Measurements from ENCODE around the gene FAM200C. TPM values are rescaled to one million over a fixed set of nuclear protein-coding genes. Genes with fewer than 3 reads are reported as not detected.

The FAM200C gene
- total RNA-seq, 1 experiment from 2014 or later, result 3.2 TPM

DNA sequence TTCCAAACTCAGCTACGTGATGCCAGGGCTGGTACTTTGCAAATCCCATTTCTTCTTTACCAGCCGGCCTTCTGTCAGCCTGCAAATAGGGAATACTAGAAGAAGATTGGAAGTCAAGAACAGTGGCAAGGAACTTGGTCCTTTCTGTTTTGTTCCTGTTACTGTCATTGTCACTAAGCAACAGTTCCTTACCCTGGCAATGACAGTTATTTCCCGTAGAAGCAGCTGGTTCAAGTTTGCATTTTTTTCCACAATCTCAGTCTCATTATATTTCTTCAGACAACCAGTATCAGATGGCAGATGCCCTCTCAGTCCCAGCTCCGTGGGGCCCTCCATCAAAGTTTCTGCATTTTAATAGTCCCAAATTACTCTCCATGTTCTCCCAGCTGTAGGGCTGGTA, 20.3 kb downstream of the FAM200C start:
- no peak overlapping the region for H3K4me3 Mint-ChIP-seq (ENCODE audit: unreplicated experiment)
- ChIA-PET POLR2A (no interaction called here), CTCF (interaction anchor here (0.6 to 1.2 kb wide), 2 partner anchors 10 to 11 kb away, joined by 4 read pairs; no protein-coding TSS in a partner anchor)
- no peak overlapping the region for H3K4me3 ChIP-seq (ENCODE audit: low read depth, low read length)
- no TSS peak for BruUV-seq (replicated peaks)
- no peaks in the 10 kb centered on the region for H3K4me1 Mint-ChIP-seq (ENCODE audit: low read depth, unreplicated experiment)
- H3K9me3 ChIP-seq, result no peaks in the 10 kb centered on the region
- no peak for DNase-seq
- no peaks in the 10 kb centered on the region for H3K36me3 Mint-ChIP-seq (ENCODE audit: insufficient read depth, unreplicated experiment)
- H3K36me3 ChIP-seq (ENCODE audit: control insufficient read depth, insufficient read depth, low read length), result no peaks in the 10 kb centered on the region
- H3K27me3 ChIP-seq (replicated peaks; ENCODE audit: control insufficient read depth, insufficient read depth, low read length), result no peaks in the 10 kb centered on the region; the same call in 1 of the 2 replicates
- H3K4me1 ChIP-seq, result no peaks in the 10 kb centered on the region
- TF ChIP-seq CTCF (IDR thresholded peaks at IDR 0.05; ENCODE audit: insufficient read depth in 1 of 2, low read depth in 1 of 2, low read length in 1 of 2, severe bottlenecking in 1 of 2, unreplicated experiment in 1 of 2), result no peak
- H3K27ac Mint-ChIP-seq (ENCODE audit: unreplicated experiment), result no peak overlapping the region
- peaks cover 10% of the 10 kb centered on the region for H3K27me3 Mint-ChIP-seq (ENCODE audit: insufficient read depth, unreplicated experiment)
- intact Hi-C loops (cut with micrococcal nuclease; ENCODE audit: unreplicated experiment), result no loop called here
- H3K9me3 Mint-ChIP-seq (ENCODE audit: unreplicated experiment), result no peaks in the 10 kb centered on the region

GRCh38 chr5:160378330-160378729, 21.5 kb downstream of the FAM200C start:
- Mint-ChIP-seq H3K27me3 (ENCODE audit: insufficient read depth, unreplicated experiment) (peaks cover 12% of the 10 kb centered on the region), H3K27ac (ENCODE audit: unreplicated experiment) (no peak overlapping the region), H3K4me1 (ENCODE audit: low read depth, unreplicated experiment) (no peaks in the 10 kb centered on the region), H3K36me3 (ENCODE audit: insufficient read depth, unreplicated experiment) (no peaks in the 10 kb centered on the region), H3K9me3 (ENCODE audit: unreplicated experiment) (no peaks in the 10 kb centered on the region), H3K4me3 (ENCODE audit: unreplicated experiment) (no peak overlapping the region)
- no peak for TF ChIP-seq CTCF (IDR thresholded peaks at IDR 0.05; ENCODE audit: insufficient read depth in 1 of 2, low read depth in 1 of 2, low read length in 1 of 2, severe bottlenecking in 1 of 2, unreplicated experiment in 1 of 2)
- POLR2A ChIA-PET, result no interaction called here
- Histone ChIP-seq H3K27me3 (replicated peaks; ENCODE audit: control insufficient read depth, insufficient read depth, low read length) (no peaks in the 10 kb centered on the region; the same call in 1 of the 2 replicates), H3K4me3 (ENCODE audit: low read depth, low read length) (no peak overlapping the region), H3K36me3 (ENCODE audit: control insufficient read depth, insufficient read depth, low read length) (no peaks in the 10 kb centered on the region), H3K4me1 (no peaks in the 10 kb centered on the region), H3K9me3 (no peaks in the 10 kb centered on the region)
- intact Hi-C loops (cut with micrococcal nuclease; ENCODE audit: unreplicated experiment), result no loop called here
- CTCF ChIA-PET, result no interaction called here
- no peak for DNase-seq
- no TSS peak for BruUV-seq (replicated peaks)

- no peaks in the 10 kb centered on the region for H3K36me3 Mint-ChIP-seq (ENCODE audit: insufficient read depth, unreplicated experiment)
- no peak for TF ChIP-seq CTCF (IDR thresholded peaks at IDR 0.05; ENCODE audit: insufficient read depth in 1 of 2, low read depth in 1 of 2, low read length in 1 of 2, severe bottlenecking in 1 of 2, unreplicated experiment in 1 of 2)
- no TSS peak for BruUV-seq (replicated peaks)
- no peaks in the 10 kb centered on the region for H3K36me3 ChIP-seq (ENCODE audit: control insufficient read depth, insufficient read depth, low read length)
- H3K9me3 ChIP-seq, result no peaks in the 10 kb centered on the region
- intact Hi-C loops (cut with micrococcal nuclease; ENCODE audit: unreplicated experiment), result no loop called here
- no peak overlapping the region for H3K4me3 ChIP-seq (ENCODE audit: low read depth, low read length)
- CTCF ChIA-PET, result no interaction called here
- no peaks in the 10 kb centered on the region for H3K9me3 Mint-ChIP-seq (ENCODE audit: unreplicated experiment)
- H3K27me3 Mint-ChIP-seq (ENCODE audit: insufficient read depth, unreplicated experiment), result peaks cover 12% of the 10 kb centered on the region
- no peaks in the 10 kb centered on the region; the same call in 1 of the 2 replicates for H3K27me3 ChIP-seq (replicated peaks; ENCODE audit: control insufficient read depth, insufficient read depth, low read length)
- H3K4me1 ChIP-seq, result no peaks in the 10 kb centered on the region
- H3K27ac Mint-ChIP-seq (ENCODE audit: unreplicated experiment), result no peak overlapping the region
- H3K4me1 Mint-ChIP-seq (ENCODE audit: low read depth, unreplicated experiment), result no peaks in the 10 kb centered on the region
- no peak for DNase-seq
- no peak overlapping the region for H3K4me3 Mint-ChIP-seq (ENCODE audit: unreplicated experiment)
- POLR2A ChIA-PET, result no interaction called here
Observed at GRCh38 chr5:160377651-160378050, 22.2 kb downstream of the FAM200C start.

Measured in Caco-2 (cell line).